ENCODE results near the gene ANKS1A.
"Not testable (repeated sequence)": the region's sequence is repeated elsewhere in the genome, so short reads cannot be mapped to it uniquely, and the experiment has no call there.

Gene ANKS1A

GRCh38 chr6:34992376-34992775, 103.3 kb downstream of the ANKS1A start:
- DNase-seq (ENCODE audit: low read depth in 2 of 2) = no peak

- DNase-seq (ENCODE audit: low read depth in 2 of 2) = no peak
Observed at GRCh38 chr6:34993213-34993612, 104.2 kb downstream of the ANKS1A start.

DNA sequence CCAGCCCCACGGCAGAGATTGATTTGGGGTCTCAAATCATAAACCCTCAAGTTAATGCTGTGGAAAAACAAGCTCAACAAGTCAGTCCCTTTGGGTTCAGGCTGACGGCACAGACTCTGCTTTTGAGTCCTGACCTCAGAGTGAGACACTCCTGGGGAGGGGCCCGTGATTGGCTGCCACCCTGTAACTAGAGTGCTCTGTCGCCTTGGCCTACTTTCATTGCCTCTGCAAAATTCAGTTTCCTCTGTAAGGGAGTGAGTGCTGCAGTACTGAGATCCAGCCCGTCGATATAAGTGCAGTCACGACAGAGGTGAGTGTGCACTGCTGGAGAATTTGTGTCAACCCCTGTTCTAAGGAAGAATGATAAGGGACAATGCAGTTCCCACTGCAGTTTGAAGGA, 105.6 kb downstream of the ANKS1A start:
- no peak for DNase-seq (ENCODE audit: low read depth in 2 of 2)

DNA sequence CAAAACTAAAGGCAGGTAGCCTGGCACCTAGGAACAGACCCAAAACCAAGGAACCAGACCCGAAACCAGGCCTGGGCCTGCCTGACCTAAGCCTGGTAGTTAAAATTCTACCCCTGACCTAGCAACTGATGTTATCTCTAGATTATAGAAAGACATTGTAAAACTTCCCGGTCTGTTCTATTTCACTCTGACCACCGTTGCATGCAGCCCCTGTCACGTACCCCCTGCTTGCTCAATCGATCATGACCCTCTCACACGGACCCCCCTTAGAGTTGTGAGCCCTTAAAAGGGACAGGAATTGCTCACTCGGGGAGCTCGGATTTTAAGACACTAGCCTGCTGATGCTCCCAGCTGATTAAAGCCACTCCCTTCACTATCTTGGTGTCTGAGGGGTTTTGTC, 109.4 kb downstream of the ANKS1A start:
- not testable (repeated sequence) for DNase-seq (ENCODE audit: low read depth in 2 of 2)

- not testable (repeated sequence) for DNase-seq (ENCODE audit: low read depth in 2 of 2)
Observed at GRCh38 chr6:34999153-34999552, 110.1 kb downstream of the ANKS1A start.

GRCh38 chr6:34999962-35000361, 110.9 kb downstream of the ANKS1A start:
- DNase-seq (ENCODE audit: low read depth in 2 of 2) = not testable (repeated sequence)

- DNase-seq (ENCODE audit: low read depth in 2 of 2) = not testable (repeated sequence)
Observed at GRCh38 chr6:35001349-35001748, 112.3 kb downstream of the ANKS1A start.

DNA sequence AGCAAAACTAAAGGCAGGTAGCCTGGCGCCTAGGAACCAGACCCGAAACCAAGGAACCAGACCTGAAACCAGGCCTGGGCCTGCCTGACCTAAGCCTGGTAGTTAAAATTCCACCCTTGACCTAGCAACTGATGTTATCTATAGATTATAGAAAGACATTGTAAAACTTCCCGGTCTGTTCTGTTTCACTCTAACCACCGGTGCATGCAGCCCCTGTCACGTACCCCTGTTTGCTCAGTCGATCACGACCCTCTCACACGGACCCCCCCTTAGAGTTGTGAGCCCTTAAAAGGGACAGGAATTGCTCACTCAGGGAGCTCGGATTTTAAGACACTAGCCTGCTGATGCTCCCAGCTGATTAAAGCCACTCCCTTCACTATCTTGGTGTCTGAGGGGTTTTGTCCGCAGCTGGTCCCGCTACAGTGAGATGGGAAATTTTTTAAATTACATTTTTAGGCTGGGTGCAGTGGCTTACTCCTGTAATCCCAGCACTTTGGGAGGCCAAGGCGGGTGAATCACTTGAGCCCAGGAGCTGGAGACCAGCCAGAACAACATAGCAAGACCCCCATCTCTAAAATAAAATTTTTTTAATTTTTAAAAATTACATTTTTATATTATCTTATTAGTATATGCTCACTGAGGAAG, 115.0 kb downstream of the ANKS1A start:
- DNase-seq (ENCODE audit: low read depth in 2 of 2) = not testable (repeated sequence)

DNA sequence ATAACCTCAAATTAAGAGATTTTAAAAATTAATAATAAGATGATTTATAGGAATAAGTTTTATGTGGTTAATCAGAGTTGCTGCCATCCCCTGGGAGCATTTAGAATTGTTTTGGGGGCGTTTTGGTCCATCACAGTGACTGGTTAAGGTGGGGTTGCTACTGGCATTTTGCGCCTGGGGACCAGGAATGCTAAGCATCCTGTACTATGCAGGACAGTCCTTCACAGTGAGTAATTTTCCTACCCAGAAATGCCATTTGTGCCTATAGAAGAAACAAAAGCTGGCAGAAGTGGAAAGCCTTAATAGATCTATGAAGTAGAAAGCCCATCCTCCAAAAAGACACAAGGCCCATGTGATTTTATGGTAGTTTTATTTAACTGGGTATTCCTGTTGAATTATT, 118.0 kb downstream of the ANKS1A start:
- DNase-seq (ENCODE audit: low read depth in 2 of 2) = no peak

DNA sequence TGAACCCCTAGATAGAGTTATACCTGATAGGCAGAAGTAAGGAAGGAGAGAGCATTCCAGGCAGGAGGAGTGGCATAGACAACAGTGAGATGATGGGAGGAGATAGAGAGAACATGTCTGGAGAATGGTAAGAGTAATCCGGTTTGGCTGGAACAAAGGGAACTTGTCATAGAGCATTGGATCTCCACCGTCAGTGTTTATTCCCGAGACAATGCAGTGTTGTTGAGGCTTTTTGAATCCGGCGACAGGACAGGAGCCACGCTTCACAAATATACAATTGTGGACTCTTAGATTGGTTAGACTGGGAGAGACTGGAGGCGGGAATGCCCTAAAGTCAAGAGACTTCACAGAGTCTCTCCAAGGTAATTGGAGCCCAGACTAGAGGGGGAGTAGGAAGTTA, 119.8 kb downstream of the ANKS1A start:
- no peak for DNase-seq (ENCODE audit: low read depth in 2 of 2)

GRCh38 chr6:35011096-35012041, 122.3 kb downstream of the ANKS1A start:
- DNase-seq (ENCODE audit: low read depth in 2 of 2) = no peak

- DNase-seq (ENCODE audit: low read depth in 2 of 2) = no peak
Observed at GRCh38 chr6:35013701-35014100, 124.6 kb downstream of the ANKS1A start.

DNA sequence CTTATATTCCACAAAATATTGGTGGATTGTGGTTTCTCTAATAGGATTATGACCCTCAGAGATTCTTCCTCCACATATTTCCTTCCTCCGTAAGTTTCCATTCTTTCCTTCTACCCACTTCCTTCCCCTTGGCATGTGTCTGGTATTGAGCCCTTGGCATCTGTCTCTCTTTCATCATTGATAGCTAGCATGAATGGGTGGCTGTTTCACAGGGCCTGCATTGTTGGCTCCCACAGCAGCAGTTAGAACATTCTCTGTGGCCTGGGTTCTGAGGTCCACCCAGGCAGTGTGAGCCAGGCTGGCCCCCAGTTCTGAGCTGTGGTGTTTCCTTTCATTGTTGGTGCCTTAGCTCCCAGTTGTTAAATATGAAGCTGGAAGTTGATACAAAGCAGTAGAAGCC, 125.3 kb downstream of the ANKS1A start:
- DNase-seq (ENCODE audit: low read depth in 2 of 2) = no peak

DNA sequence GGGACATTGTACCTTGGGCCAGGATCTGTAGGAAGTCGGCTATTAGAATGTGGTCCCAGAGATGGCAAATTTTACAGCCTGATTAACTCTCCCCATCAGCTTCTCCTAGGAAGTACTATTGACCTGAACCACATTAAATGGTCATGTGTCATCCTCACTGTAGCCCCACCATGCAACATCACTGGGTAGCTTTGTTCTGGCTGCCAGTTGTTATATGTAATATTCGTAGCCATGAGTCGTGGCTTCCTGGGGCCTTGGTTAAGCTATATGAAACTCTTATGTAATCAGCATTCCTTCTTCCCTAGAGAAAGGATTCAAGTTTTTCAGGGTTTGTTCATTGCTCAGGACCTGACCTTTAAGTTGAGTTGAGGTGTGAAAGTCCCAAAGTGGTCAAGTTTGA, 125.7 kb downstream of the ANKS1A start:
- no peak for DNase-seq (ENCODE audit: low read depth in 2 of 2)

- no peak for DNase-seq (ENCODE audit: low read depth in 2 of 2)
Observed at GRCh38 chr6:35015476-35015875, 126.4 kb downstream of the ANKS1A start.

GRCh38 chr6:35015996-35016395, 126.9 kb downstream of the ANKS1A start:
- DNase-seq (ENCODE audit: low read depth in 2 of 2) = no peak

- DNase-seq (ENCODE audit: low read depth in 2 of 2) = no peak
Observed at GRCh38 chr6:35016502-35017321, 127.7 kb downstream of the ANKS1A start.

DNA sequence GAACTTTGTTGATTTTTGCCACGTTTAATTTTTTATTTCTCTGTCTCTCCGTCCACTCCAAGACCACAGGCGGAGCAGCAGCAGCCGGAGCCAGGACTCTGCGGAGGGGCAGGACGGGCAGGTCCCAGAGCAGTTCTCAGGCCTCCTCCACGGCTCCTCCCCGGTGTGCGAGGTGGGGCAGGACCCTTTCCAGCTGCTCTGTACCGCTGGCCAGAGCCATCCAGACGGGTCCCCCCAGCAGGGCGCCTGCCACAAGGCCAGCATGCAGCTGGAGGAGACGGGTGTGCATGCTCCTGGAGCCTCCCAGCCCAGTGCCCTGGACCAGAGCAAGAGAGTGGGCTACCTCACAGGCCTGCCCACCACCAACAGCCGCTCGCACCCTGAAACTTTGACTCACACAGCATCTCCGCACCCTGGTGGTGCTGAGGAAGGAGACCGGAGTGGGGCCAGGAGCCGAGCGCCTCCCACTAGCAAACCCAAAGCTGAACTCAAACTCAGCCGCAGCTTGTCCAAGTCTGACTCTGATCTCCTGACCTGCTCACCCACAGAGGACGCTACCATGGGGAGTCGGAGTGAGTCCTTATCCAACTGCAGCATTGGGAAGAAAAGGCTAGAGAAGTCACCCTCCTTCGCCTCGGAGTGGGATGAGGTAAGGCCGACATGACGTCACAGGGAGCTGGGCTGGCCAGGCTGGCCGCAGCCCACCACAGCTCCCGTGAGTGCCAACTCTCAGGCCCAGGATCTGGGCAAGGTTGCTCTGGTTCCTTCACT, 128.5 kb downstream of the ANKS1A start:
- DNase-seq (ENCODE audit: low read depth in 2 of 2) = no peak

DNA sequence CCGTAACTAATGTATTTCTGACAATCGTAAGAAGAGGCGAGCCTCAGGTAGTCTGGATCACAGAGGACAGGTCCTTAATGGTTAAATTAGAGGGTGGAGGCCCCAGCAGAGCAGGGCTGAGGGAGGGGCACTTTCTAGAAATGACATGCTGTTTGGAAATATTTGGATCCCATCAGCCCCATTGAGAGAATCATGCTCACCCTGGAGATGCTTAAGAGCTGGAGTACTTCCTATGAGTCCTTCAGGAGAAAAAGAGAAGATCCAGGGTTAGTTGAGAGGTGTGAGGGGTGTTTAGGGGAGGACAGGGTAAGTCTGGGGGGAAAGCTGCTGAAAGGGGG, 129.1 kb downstream of the ANKS1A start:
- no peak for DNase-seq (ENCODE audit: low read depth in 2 of 2)

GRCh38 chr6:35018746-35019145, 129.7 kb downstream of the ANKS1A start:
- no peak for DNase-seq (ENCODE audit: low read depth in 2 of 2)

- DNase-seq (ENCODE audit: low read depth in 2 of 2) = no peak
Observed at GRCh38 chr6:35019171-35019570, 130.1 kb downstream of the ANKS1A start.

DNA sequence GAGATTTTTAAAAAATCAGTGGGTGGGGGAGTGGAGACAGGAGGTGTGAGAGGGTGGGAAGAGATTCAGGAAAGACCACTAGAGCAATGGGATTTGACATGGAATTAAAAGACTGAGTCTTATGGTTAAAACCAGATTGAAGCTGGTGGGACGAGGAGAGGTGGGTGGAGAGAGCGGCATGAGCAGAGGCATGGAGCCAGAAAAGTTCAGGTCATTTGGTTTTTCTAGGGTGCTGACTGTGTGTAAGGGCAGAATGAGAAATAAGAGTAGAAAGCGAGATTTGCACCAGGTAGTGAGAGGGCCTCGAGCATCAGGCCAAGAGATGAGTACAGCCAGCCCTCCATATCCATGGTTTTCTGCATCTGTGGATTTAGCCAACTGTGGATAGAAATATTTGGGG, 130.8 kb downstream of the ANKS1A start:
- no peak for DNase-seq (ENCODE audit: low read depth in 2 of 2)

Measured in activated CD8-positive, alpha-beta memory T cell treated with anti-CD3 and anti-CD28 coated beads for 4 hours (primary cell).